ENCODE measurements around the gene SIGLEC10. TPM values are rescaled to one million over a fixed set of nuclear protein-coding genes. Genes with fewer than 3 reads are reported as not detected.
A peak's percentile ranks its signal among the peaks of the same experiment; 100 is the strongest.

The SIGLEC10 gene
- total RNA-seq, 1 donor from 2014 or later: 17.4 TPM

GRCh38 chr19:51375504-51376221 is 41.8 kb downstream of the SIGLEC10 start:
- Histone ChIP-seq H3K27me3 (ENCODE audit: low read depth) (no peaks in the 10 kb centered on the region), H3K36me3 (no peaks in the 10 kb centered on the region), H3K4me1 (no peaks in the 10 kb centered on the region), H3K4me3 (no peak overlapping the region), H3K27ac (no peak overlapping the region), H3K9me3 (no peaks in the 10 kb centered on the region)
- ATAC-seq: no peak
- intact Hi-C loops (cut with DNase I): no loop called here
- TF ChIP-seq CTCF (IDR thresholded peaks at IDR 0.05): no peak
- no peak for DNase-seq

GRCh38 chr19:51372649-51373504 is 44.6 kb downstream of the SIGLEC10 start, which contains the start of gene NKG7:
NKG7 (minus strand) TSS chr19:51372654; CDS start chr19:51372535, 119 bp downstream.
- TF ChIP-seq CTCF (IDR thresholded peaks at IDR 0.05): no peak
- intact Hi-C loops (cut with DNase I): no loop called here
- H3K27me3 ChIP-seq (ENCODE audit: low read depth): no peaks in the 10 kb centered on the region
- ATAC-seq (peak; percentile 17 to 26), DNase-seq (no peak)
- no peaks in the 10 kb centered on the region for H3K9me3 ChIP-seq
- H3K4me1 ChIP-seq: peaks cover 6% of the 10 kb centered on the region
- H3K36me3 ChIP-seq: no peaks in the 10 kb centered on the region
- peak within 1 kb of the TSS; percentile 64 for H3K27ac ChIP-seq
- peak within 1 kb of the TSS; percentile 30 for H3K4me3 ChIP-seq

GRCh38 chr19:51372021-51372648 is 45.3 kb downstream of the SIGLEC10 start:
- H3K9me3 ChIP-seq: no peaks in the 10 kb centered on the region
- peak overlapping the region; percentile 64 for H3K27ac ChIP-seq
- H3K4me3 ChIP-seq: peak overlapping the region; percentile 30
- H3K36me3 ChIP-seq: no peaks in the 10 kb centered on the region
- no peak for ATAC-seq
- intact Hi-C loops (cut with DNase I): no loop called here
- H3K27me3 ChIP-seq (ENCODE audit: low read depth): no peaks in the 10 kb centered on the region
- no peak for TF ChIP-seq CTCF (IDR thresholded peaks at IDR 0.05)
- no peak for DNase-seq
- H3K4me1 ChIP-seq: peaks cover 6% of the 10 kb centered on the region

GRCh38 chr19:51371186-51371690 is 46.2 kb downstream of the SIGLEC10 start:
- H3K27ac ChIP-seq: no peak overlapping the region
- TF ChIP-seq CTCF (IDR thresholded peaks at IDR 0.05): no peak
- H3K4me1 ChIP-seq: peaks cover 6% of the 10 kb centered on the region
- DNase-seq (no peak), ATAC-seq (no peak)
- no peaks in the 10 kb centered on the region for H3K27me3 ChIP-seq (ENCODE audit: low read depth)
- H3K36me3 ChIP-seq: no peaks in the 10 kb centered on the region
- no peaks in the 10 kb centered on the region for H3K9me3 ChIP-seq
- intact Hi-C loops (cut with DNase I): no loop called here
- H3K4me3 ChIP-seq: peak overlapping the region; percentile 30

GRCh38 chr19:51370230-51370629 is 47.2 kb downstream of the SIGLEC10 start:
- no peak for ATAC-seq
- no peaks in the 10 kb centered on the region for H3K36me3 ChIP-seq
- no peaks in the 10 kb centered on the region for H3K27me3 ChIP-seq (ENCODE audit: low read depth)
- DNase-seq: no peak
- no peaks in the 10 kb centered on the region for H3K9me3 ChIP-seq
- H3K4me1 ChIP-seq: peaks cover 13% of the 10 kb centered on the region
- intact Hi-C loops (cut with DNase I): no loop called here
- no peak for TF ChIP-seq CTCF (IDR thresholded peaks at IDR 0.05)
- no peak overlapping the region for H3K27ac ChIP-seq
- H3K4me3 ChIP-seq: no peak overlapping the region
